Psoas muscle (tissue), 8 donors: ENCODE results near the gene TMEM163. TPM values are rescaled to one million over a fixed set of nuclear protein-coding genes. Genes with fewer than 3 reads are reported as not detected.
"Not testable (repeated sequence)": the region's sequence is repeated elsewhere in the genome, so short reads cannot be mapped to it uniquely, and the experiment has no call there.

Experiments
- ATAC-seq, 4 donors: fragments of 200-7000 bp; cut with Tn5 transposase; one replicate each; pipeline ENCODE4 v1.9.1; 2020; ENCODE audit warnings: moderate library complexity in 3 of 4, mild to moderate bottlenecking in 2 of 4
- DNase-seq, 2 donors: peaks; one replicate each; pipeline ENCODE4 v3.0.0-alpha.2; 2020
- H3K27ac ChIP-seq: fragments of 200-600 bp; one replicate; pipeline ENCODE4 v1.8.0; 2022
- H3K27me3 ChIP-seq, 3 donors: fragments of 200-600 bp in 1 of 3; one replicate each; pipeline versions ENCODE4 v1.6.1 to v1.8.0; 2013 to 2022; ENCODE audit warnings: low read length in 2 of 3, mild to moderate bottlenecking in 2 of 3, moderate library complexity in 1 of 3; ENCODE audit not compliant: insufficient read depth in 3 of 3
- H3K36me3 ChIP-seq, 2 donors: fragments of 200-600 bp in 1 of 2; one replicate each; pipeline versions ENCODE4 v1.6.1 to v1.8.0; 2013 to 2022; ENCODE audit warnings: low read depth in 1 of 2, mild to moderate bottlenecking in 1 of 2, moderate library complexity in 1 of 2; ENCODE audit not compliant: insufficient read depth in 1 of 2
- H3K4me1 ChIP-seq: fragments of 200-600 bp; one replicate; pipeline ENCODE4 v1.8.0; 2022
- H3K4me3 ChIP-seq: fragments of 200-600 bp; one replicate; pipeline ENCODE4 v1.8.0; 2022; ENCODE audit warnings: mild to moderate bottlenecking
- H3K9me3 ChIP-seq: fragments of 200-600 bp; one replicate; pipeline ENCODE4 v1.8.0; 2022
- CTCF ChIP-seq: fragments of 200-600 bp; IDR thresholded peaks from one replicate; pipeline ENCODE4 v1.8.0; 2022; ENCODE audit warnings: antibody characterized with exemption
- WGBS, 3 donors: extraction: QIAGEN DNeasy Blood & Tissue Kit; methylation state at CpG; one replicate each; pipeline versions ENCODE4 v1.1.6 to v1.1.7; 2013; 5-methylcytosine and 5-hydroxymethylcytosine counted together
- intact Hi-C, 2 donors: fragments of 100-400 bp; cut with DNase I; formaldehyde crosslinking; loops; one replicate each; pipeline versions ENCODE4 v1.11.0 to v1.14.2; 2022
- polyA plus RNA-seq, 3 donors: library from polyadenylated mRNA; stranded (reverse); fragments of 200-250 nt; gene quantifications; one replicate each; pipeline ENCODE4 v1.2.3, GENCODE V29; 2013
- total RNA-seq, 4 donors: library from RNA; stranded (reverse); fragmentation: NEBNext Ultra II Directional in 2 of 4; extraction: Animal tissue kit (Norgen Biotek cat#: 25700) in 2 of 4; gene quantifications; one replicate each; pipeline versions ENCODE4 v1.2.1 to v1.2.4, GENCODE V29; 2021 to 2023
- donor health status: healthy with polysubstance abuse.
- donor health status: DM: no; HTN: no; CAD: no; lungs with moderate emphysema.
- donor health status: Bipolar disorder and iron deficiency.
- donor health status: healthy.
- donor health status: DM: yes; HTN: yes; CAD: no.
- donor health status: DM: no; HTN: no; CAD: no.
- donor health status: DM: no; HTN: no; CAD: no.
- donor health status: DM: yes; HTN: yes; CAD: no.

The TMEM163 gene
- total and polyA plus RNA-seq, 7 donors: 0.17 to 0.52 (median 0.28) TPM; not detected in 1

GRCh38 chr2:134659724-134660123 is 59.1 kb downstream of the TMEM163 start:
- H3K27me3 ChIP-seq: peaks cover 0 to 2% (median 0%) of the 10 kb centered on the region in 3 donors
- WGBS, 3 donors: 46 to 76% (median 49%) methylated on average over 2 of the region's 2 CpGs
- no peak for TF ChIP-seq CTCF
- H3K36me3 ChIP-seq: no peaks in the 10 kb centered on the region
- DNase-seq (no peak), ATAC-seq (no peak)
- H3K27ac ChIP-seq: no peak overlapping the region
- H3K9me3 ChIP-seq: no peaks in the 10 kb centered on the region
- intact Hi-C loops: no loop called here
- H3K4me3 ChIP-seq: no peak overlapping the region
- no peaks in the 10 kb centered on the region for H3K4me1 ChIP-seq

DNA sequence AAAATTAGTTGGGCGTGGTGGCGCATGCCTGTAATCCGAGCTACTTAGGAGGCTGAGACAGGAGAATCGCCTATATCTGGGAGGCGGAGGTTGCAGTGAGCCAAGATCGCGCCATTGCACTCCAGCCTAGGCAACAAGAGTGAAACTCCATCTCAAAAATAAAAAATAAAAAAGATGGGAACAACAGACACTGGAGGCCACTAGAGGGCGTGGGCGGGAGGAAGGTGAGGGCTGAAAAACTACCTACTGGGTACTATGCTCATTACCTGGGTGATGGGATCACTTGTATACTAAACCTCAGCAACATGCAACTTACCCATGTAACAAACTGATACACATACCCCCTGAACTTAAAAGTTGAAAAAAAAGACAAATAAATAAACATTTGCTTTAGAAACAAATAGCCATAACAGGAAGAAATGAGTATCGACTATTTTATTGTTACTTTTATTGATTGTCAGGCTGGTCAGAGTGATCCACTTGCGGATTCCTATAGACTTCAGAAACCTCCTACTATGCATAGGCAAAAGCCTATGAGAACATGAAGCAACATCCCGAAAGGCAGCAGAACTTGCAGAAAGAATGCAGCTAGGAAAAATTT is 61.0 kb downstream of the TMEM163 start:
- DNase-seq (no peak), ATAC-seq (no peak)
- peak; percentile 12 for TF ChIP-seq CTCF
- Histone ChIP-seq H3K4me1 (no peaks in the 10 kb centered on the region), H3K4me3 (no peak overlapping the region), H3K9me3 (no peaks in the 10 kb centered on the region), H3K27me3 (no peaks in the 10 kb centered on the region), H3K36me3 (no peaks in the 10 kb centered on the region), H3K27ac (no peak overlapping the region)
- WGBS, 3 donors: 78 to 81% (median 78%) methylated on average over 12 of the region's 12 CpGs
- intact Hi-C loops: no loop called here

DNA sequence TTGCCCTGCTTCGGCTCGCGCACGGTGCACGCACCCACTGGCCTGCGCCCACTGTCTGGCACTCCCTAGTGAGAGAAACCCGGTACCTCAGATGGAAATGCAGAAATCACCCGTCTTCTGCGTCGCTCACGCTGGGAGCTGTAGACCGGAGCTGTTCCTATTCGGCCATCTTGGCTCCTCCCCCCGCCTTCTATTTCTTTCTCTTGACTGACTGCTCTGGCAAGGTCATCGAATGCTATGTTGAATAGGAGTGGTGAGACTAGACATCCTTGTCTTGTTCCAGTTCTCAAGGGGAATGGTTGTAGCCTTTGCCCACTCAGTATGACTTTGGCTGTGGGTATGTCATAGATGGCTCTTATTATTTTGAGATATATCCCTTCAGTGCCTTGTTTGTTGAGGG is 62.4 kb downstream of the TMEM163 start:
- DNase-seq, ATAC-seq, H3K27me3 ChIP-seq, H3K4me3 ChIP-seq, H3K9me3 ChIP-seq, H3K4me1 ChIP-seq, intact Hi-C loops, H3K36me3 ChIP-seq, H3K27ac ChIP-seq: not testable (repeated sequence)
- 96 to 97% (median 97%) methylated on average over 4 to 7 of the region's 15 CpGs for WGBS, 3 donors

DNA sequence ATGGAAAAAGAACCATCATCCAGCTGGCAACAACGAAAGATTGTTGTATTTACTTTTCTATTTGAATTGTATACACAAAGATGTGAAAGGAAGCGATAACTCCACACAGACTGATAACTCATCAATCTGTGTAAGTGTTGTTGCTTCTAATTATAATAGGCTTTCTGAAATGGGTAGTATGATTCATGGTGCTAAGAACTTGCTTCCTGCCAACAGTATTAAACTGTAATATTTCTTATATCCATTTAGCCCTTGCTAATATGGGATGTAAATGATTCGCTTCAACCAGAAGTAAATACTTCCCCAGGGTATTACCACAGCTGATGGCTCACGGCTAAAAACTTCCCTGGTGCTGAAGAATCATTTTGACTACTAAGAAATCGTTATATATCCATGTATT is 70.2 kb downstream of the TMEM163 start:
- H3K27me3 ChIP-seq: no peaks in the 10 kb centered on the region
- 56 to 57% (median 56%) methylated on average over 5 of the region's 5 CpGs for WGBS, 3 donors
- H3K4me1 ChIP-seq: no peaks in the 10 kb centered on the region
- no peak overlapping the region for H3K27ac ChIP-seq
- H3K4me3 ChIP-seq: no peak overlapping the region
- ATAC-seq: no peak
- no peaks in the 10 kb centered on the region for H3K9me3 ChIP-seq
- TF ChIP-seq CTCF: no peak
- DNase-seq: no peak
- no peaks in the 10 kb centered on the region for H3K36me3 ChIP-seq
- intact Hi-C loops: no loop called here

- no peak for TF ChIP-seq CTCF
- no peaks in the 10 kb centered on the region for H3K27me3 ChIP-seq
- H3K4me1 ChIP-seq: no peaks in the 10 kb centered on the region
- no peak overlapping the region for H3K27ac ChIP-seq
- no peak for ATAC-seq
- intact Hi-C loops: no loop called here
- H3K4me3 ChIP-seq: no peak overlapping the region
- WGBS, 3 donors: 53 to 60% (median 57%) methylated on average over 10 of the region's 10 CpGs
- no peaks in the 10 kb centered on the region for H3K9me3 ChIP-seq
- DNase-seq: no peak
- no peaks in the 10 kb centered on the region for H3K36me3 ChIP-seq
Observed at GRCh38 chr2:134647607-134648256, 71.1 kb downstream of the TMEM163 start.
